Duodenal mucosa (tissue), 2 donors: Measurements from ENCODE around the gene NAALADL2.
"Not testable (repeated sequence)": the region's sequence is repeated elsewhere in the genome, so short reads cannot be mapped to it uniquely, and the experiment has no call there.

Experiments used
- H3K27ac ChIP-seq: one replicate; pipeline ENCODE4 v1.7.0; 2013; ENCODE audit warnings: low read depth, low read length
- H3K27me3 ChIP-seq, 2 donors: one replicate each; pipeline ENCODE4 v1.7.0; 2013; ENCODE audit warnings: low read length in 2 of 2, control low read depth in 1 of 2; ENCODE audit not compliant: insufficient read depth in 2 of 2, control insufficient read depth in 1 of 2
- H3K36me3 ChIP-seq, 2 donors: one replicate each; pipeline ENCODE4 v1.7.0; 2013; ENCODE audit warnings: low read length in 2 of 2, control low read depth in 1 of 2; ENCODE audit not compliant: insufficient read depth in 2 of 2, control insufficient read depth in 1 of 2
- H3K4me1 ChIP-seq, 2 donors: one replicate each; pipeline ENCODE4 v1.7.0; 2013; ENCODE audit warnings: low read length in 2 of 2, control low read depth in 1 of 2; ENCODE audit not compliant: insufficient read depth in 2 of 2, control insufficient read depth in 1 of 2
- H3K4me3 ChIP-seq, 2 donors: one replicate each; pipeline ENCODE4 v1.7.0; 2013; ENCODE audit warnings: low read length in 2 of 2, low read depth in 1 of 2
- H3K9ac ChIP-seq, 2 donors: one replicate each; pipeline ENCODE4 v1.7.0; 2013; ENCODE audit warnings: low read length in 2 of 2, low read depth in 1 of 2
- H3K9me3 ChIP-seq, 2 donors: one replicate each; pipeline ENCODE4 v1.7.0; 2013; ENCODE audit warnings: low read length in 2 of 2, control low read depth in 1 of 2; ENCODE audit not compliant: control insufficient read depth in 1 of 2

Gene NAALADL2

GRCh38 chr3:175266478-175266877 lies 407.3 kb downstream of the NAALADL2 start:
- H3K27me3 ChIP-seq, result no peaks in the 10 kb centered on the region
- H3K36me3 ChIP-seq, result no peaks in the 10 kb centered on the region
- no peaks in the 10 kb centered on the region for H3K4me1 ChIP-seq
- H3K9ac ChIP-seq, result no peak overlapping the region
- no peak overlapping the region for H3K27ac ChIP-seq
- no peak overlapping the region for H3K4me3 ChIP-seq
- no peaks in the 10 kb centered on the region for H3K9me3 ChIP-seq

GRCh38 chr3:175267121-175267531 lies 408.0 kb downstream of the NAALADL2 start:
- no peak overlapping the region for H3K9ac ChIP-seq
- H3K27me3 ChIP-seq, result no peaks in the 10 kb centered on the region
- no peak overlapping the region for H3K27ac ChIP-seq
- H3K4me1 ChIP-seq, result no peaks in the 10 kb centered on the region
- no peaks in the 10 kb centered on the region for H3K9me3 ChIP-seq
- H3K36me3 ChIP-seq, result no peaks in the 10 kb centered on the region
- H3K4me3 ChIP-seq, result no peak overlapping the region

- no peaks in the 10 kb centered on the region for H3K4me1 ChIP-seq
- no peaks in the 10 kb centered on the region for H3K9me3 ChIP-seq
- H3K27ac ChIP-seq, result no peak overlapping the region
- no peak overlapping the region for H3K9ac ChIP-seq
- no peaks in the 10 kb centered on the region for H3K27me3 ChIP-seq
- no peaks in the 10 kb centered on the region for H3K36me3 ChIP-seq
- H3K4me3 ChIP-seq, result no peak overlapping the region
Observed at GRCh38 chr3:175267561-175267960, 408.4 kb downstream of the NAALADL2 start.

- H3K9me3 ChIP-seq, result no peaks in the 10 kb centered on the region
- no peak overlapping the region for H3K9ac ChIP-seq
- no peaks in the 10 kb centered on the region for H3K27me3 ChIP-seq
- H3K36me3 ChIP-seq, result no peaks in the 10 kb centered on the region
- H3K27ac ChIP-seq, result no peak overlapping the region
- no peaks in the 10 kb centered on the region for H3K4me1 ChIP-seq
- no peak overlapping the region for H3K4me3 ChIP-seq
Observed at GRCh38 chr3:175269394-175269793, 410.3 kb downstream of the NAALADL2 start.

GRCh38 chr3:175270198-175270837 lies 411.2 kb downstream of the NAALADL2 start:
- Histone ChIP-seq H3K4me3 (no peak overlapping the region), H3K4me1 (no peaks in the 10 kb centered on the region), H3K36me3 (no peaks in the 10 kb centered on the region), H3K27me3 (no peaks in the 10 kb centered on the region), H3K27ac (no peak overlapping the region), H3K9ac (no peak overlapping the region), H3K9me3 (no peaks in the 10 kb centered on the region)

- Histone ChIP-seq H3K36me3 (no peaks in the 10 kb centered on the region), H3K9me3 (no peaks in the 10 kb centered on the region), H3K9ac (no peak overlapping the region), H3K27ac (no peak overlapping the region), H3K4me3 (no peak overlapping the region), H3K27me3 (no peaks in the 10 kb centered on the region), H3K4me1 (no peaks in the 10 kb centered on the region)
Observed at GRCh38 chr3:175270866-175271265, 411.7 kb downstream of the NAALADL2 start.

- H3K27me3 ChIP-seq, H3K36me3 ChIP-seq, H3K9ac ChIP-seq, H3K27ac ChIP-seq, H3K4me3 ChIP-seq, H3K4me1 ChIP-seq, H3K9me3 ChIP-seq: not testable (repeated sequence)
Observed at GRCh38 chr3:175271465-175271864, 412.3 kb downstream of the NAALADL2 start.

- Histone ChIP-seq H3K36me3 (no peaks in the 10 kb centered on the region), H3K9me3 (no peaks in the 10 kb centered on the region), H3K27me3 (no peaks in the 10 kb centered on the region), H3K27ac (no peak overlapping the region), H3K4me1 (no peaks in the 10 kb centered on the region), H3K9ac (no peak overlapping the region), H3K4me3 (no peak overlapping the region)
Observed at GRCh38 chr3:175272392-175272791, 413.3 kb downstream of the NAALADL2 start.

GRCh38 chr3:175273573-175273972 lies 414.4 kb downstream of the NAALADL2 start:
- Histone ChIP-seq H3K9ac (no peak overlapping the region), H3K4me3 (no peak overlapping the region), H3K4me1 (no peaks in the 10 kb centered on the region), H3K27me3 (no peaks in the 10 kb centered on the region), H3K36me3 (no peaks in the 10 kb centered on the region), H3K27ac (no peak overlapping the region), H3K9me3 (no peaks in the 10 kb centered on the region)

- no peaks in the 10 kb centered on the region for H3K4me1 ChIP-seq
- H3K27ac ChIP-seq, result no peak overlapping the region
- no peaks in the 10 kb centered on the region for H3K27me3 ChIP-seq
- H3K9ac ChIP-seq, result no peak overlapping the region
- H3K9me3 ChIP-seq, result no peaks in the 10 kb centered on the region
- H3K4me3 ChIP-seq, result no peak overlapping the region
- H3K36me3 ChIP-seq, result no peaks in the 10 kb centered on the region
Observed at GRCh38 chr3:175274056-175274455, 414.9 kb downstream of the NAALADL2 start.
